Measurements from ENCODE around the gene P2RY2.

Gene P2RY2

GRCh38 chr11:73177778-73178539, 40.1 kb upstream of the P2RY2 start:
- in situ Hi-C loops (cut with HindIII; ENCODE audit: low sequenced_read_pairs), result no loop called here
- DNase-seq (ENCODE audit: low read depth, low spot score), result peak; percentile 66
- no peak overlapping the region for H3K4me3 ChIP-seq (ENCODE audit: low read depth, low read length)
- TF ChIP-seq CTCF (IDR thresholded peaks at IDR 0.05; ENCODE audit: low read depth, low read length), result peak; percentile 75

GRCh38 chr11:73178681-73179080, 39.4 kb upstream of the P2RY2 start:
- in situ Hi-C loops (cut with HindIII; ENCODE audit: low sequenced_read_pairs), result no loop called here
- no peak overlapping the region for H3K4me3 ChIP-seq (ENCODE audit: low read depth, low read length)
- DNase-seq (ENCODE audit: low read depth, low spot score), result no peak
- TF ChIP-seq CTCF (IDR thresholded peaks at IDR 0.05; ENCODE audit: low read depth, low read length), result no peak

GRCh38 chr11:73182824-73183321, 35.2 kb upstream of the P2RY2 start:
- no peak for TF ChIP-seq CTCF (IDR thresholded peaks at IDR 0.05; ENCODE audit: low read depth, low read length)
- in situ Hi-C loops (cut with HindIII; ENCODE audit: low sequenced_read_pairs), result no loop called here
- H3K4me3 ChIP-seq (ENCODE audit: low read depth, low read length), result no peak overlapping the region
- no peak for DNase-seq (ENCODE audit: low read depth, low spot score)

- peak; percentile 28 for DNase-seq (ENCODE audit: low read depth, low spot score)
- H3K4me3 ChIP-seq (ENCODE audit: low read depth, low read length), result no peak overlapping the region
- peak; percentile 88 for TF ChIP-seq CTCF (IDR thresholded peaks at IDR 0.05; ENCODE audit: low read depth, low read length)
- in situ Hi-C loops (cut with HindIII; ENCODE audit: low sequenced_read_pairs), result no loop called here
These were observed 33.0 kb upstream of the P2RY2 start for GRCh38 chr11:73184953-73185671.

- TF ChIP-seq CTCF (IDR thresholded peaks at IDR 0.05; ENCODE audit: low read depth, low read length), result no peak
- no peak overlapping the region for H3K4me3 ChIP-seq (ENCODE audit: low read depth, low read length)
- in situ Hi-C loops (cut with HindIII; ENCODE audit: low sequenced_read_pairs), result no loop called here
- peak; percentile 34 for DNase-seq (ENCODE audit: low read depth, low spot score)
These were observed 32.3 kb upstream of the P2RY2 start for GRCh38 chr11:73185680-73186293.

- DNase-seq (ENCODE audit: low read depth, low spot score), result no peak
- in situ Hi-C loops (cut with HindIII; ENCODE audit: low sequenced_read_pairs), result no loop called here
- H3K4me3 ChIP-seq (ENCODE audit: low read depth, low read length), result no peak overlapping the region
- TF ChIP-seq CTCF (IDR thresholded peaks at IDR 0.05; ENCODE audit: low read depth, low read length), result no peak
These were observed 31.7 kb upstream of the P2RY2 start for GRCh38 chr11:73186294-73186850.
